ENCODE measurements around the gene BMPER. TPM values are rescaled to one million over a fixed set of nuclear protein-coding genes. Genes with fewer than 3 reads are reported as not detected.

The BMPER gene
- total and polyA plus RNA-seq, 2 of the 8 experiments (the other 6 are each of a cell fraction or from before 2014, with no cell fraction given), result 0.33 to 0.69 TPM

DNA sequence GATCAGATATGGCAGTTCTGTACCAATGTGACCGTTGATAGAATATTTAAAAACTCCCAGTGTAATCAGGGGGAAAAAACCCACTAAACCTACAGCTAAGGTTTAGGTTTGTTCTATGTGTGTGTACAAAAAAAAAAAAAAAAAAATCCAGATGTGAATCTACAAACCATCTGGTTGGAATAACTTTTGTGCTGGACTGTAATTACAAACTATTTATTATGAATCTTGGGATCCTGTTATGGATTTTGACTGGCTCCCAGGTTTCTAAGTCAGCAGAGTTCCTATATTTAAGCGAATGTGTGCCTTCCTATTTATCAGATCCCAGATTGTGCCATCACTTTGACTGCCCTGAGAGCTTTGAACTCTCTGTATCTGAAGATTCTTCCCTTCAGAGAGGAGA, 29.1 kb downstream of the BMPER start:
- Histone ChIP-seq H3K9ac (replicated peaks in 1 of 4; ENCODE audit: extremely low read depth in 1 of 4, low read depth in 3 of 4, low read length in 3 of 4) (no peak overlapping the region), H2AFZ (ENCODE audit: low read length) (no peak overlapping the region), H2BK5ac (ENCODE audit: low read depth, low read length) (no peak overlapping the region), H3K9me3 (ENCODE audit: insufficient read depth in 2 of 2, low read depth in 1 of 2, low read length in 1 of 2) (no peaks in the 10 kb centered on the region), H3K56ac (replicated peaks; ENCODE audit: insufficient read length, low read depth, low read length) (no peak overlapping the region), H4K8ac (ENCODE audit: extremely low read depth, insufficient read depth, low read length) (no peak overlapping the region), H3K14ac (ENCODE audit: insufficient read length) (no peak overlapping the region), H3K27me3 (replicated peaks in 1 of 4; ENCODE audit: control insufficient read depth in 3 of 4, extremely low read depth in 1 of 4, insufficient read depth in 3 of 4, low read length in 3 of 4) (no peaks in the 10 kb centered on the region), H2BK15ac (ENCODE audit: low read length) (no peak overlapping the region), H4K20me1 (replicated peaks in 1 of 2; ENCODE audit: control insufficient read depth in 1 of 2, insufficient read depth in 2 of 2, low read length in 2 of 2) (no peaks in the 10 kb centered on the region), H4K5ac (ENCODE audit: insufficient read length, low read depth, low read length) (no peak overlapping the region), H2AK5ac (ENCODE audit: low read depth, low read length) (no peak overlapping the region), H3K79me2 (ENCODE audit: control insufficient read depth in 1 of 2, insufficient read depth in 2 of 2, low read length in 2 of 2) (no peaks in the 10 kb centered on the region), H3K4ac (replicated peaks; ENCODE audit: insufficient read length, low read depth, low read length) (no peak overlapping the region), H3K23me2 (ENCODE audit: low read depth, low read length) (no peaks in the 10 kb centered on the region; the same call in 1 of the 2 replicates), H2BK20ac (ENCODE audit: low read length) (no peak overlapping the region), H3K18ac (ENCODE audit: extremely low read depth, low read length) (no peak overlapping the region), H3K4me1 (replicated peaks in 1 of 4; ENCODE audit: control insufficient read depth in 3 of 4, insufficient read depth in 4 of 4, low read length in 3 of 4) (peaks cover 0 to 5% (median 0%) of the 10 kb centered on the region in 4 experiments; a peak in 2 of 7 replicates), H2BK12ac (ENCODE audit: low read depth, low read length) (no peak overlapping the region), H3K23ac (ENCODE audit: insufficient read length) (no peak overlapping the region), H3K4me3 (ENCODE audit: extremely low read depth in 1 of 4, insufficient read depth in 2 of 4, low read depth in 3 of 4, low read length in 4 of 4) (no peak overlapping the region), H2BK120ac (replicated peaks; ENCODE audit: low read depth, low read length) (no peak overlapping the region), H4K91ac (replicated peaks; ENCODE audit: insufficient read length, low read length) (no peak overlapping the region), H3K79me1 (ENCODE audit: low read depth, low read length) (no peaks in the 10 kb centered on the region), H3K36me3 (ENCODE audit: control insufficient read depth in 2 of 4, insufficient read depth in 4 of 4, low read length in 3 of 4) (no peaks in the 10 kb centered on the region), H3K27ac (ENCODE audit: low read depth, low read length) (no peak overlapping the region), H3K4me2 (ENCODE audit: insufficient read depth in 1 of 2, low read depth in 2 of 2, low read length in 2 of 2) (no peak overlapping the region)
- 84% methylated on average over 2 of the region's 2 CpGs; no CpG with 5 or more reads in 1 of the 2 experiments for WGBS, 2 experiments (ENCODE audit: extremely low coverage in 1 of 2, insufficient coverage in 1 of 2, insufficient read length in 1 of 2, insufficient replicate concordance in 2 of 2, low coverage in 1 of 2, low lambda C conversion rate in 2 of 2, missing lambda C conversion rate in 1 of 2)
- ChIA-PET POLR2A (ENCODE audit: partially characterized antibody) (interaction anchor here (0.7 kb wide), 1 partner anchor 687 kb away, joined by 3 read pairs; no protein-coding TSS in a partner anchor), CTCF (ENCODE audit: partially characterized antibody) (interaction anchor here (0.5 to 5.6 kb wide), 10 partner anchors 12 to 1396 kb away, joined by 3 to 45 read pairs (median 4); no protein-coding TSS in a partner anchor)
- FAIRE-seq (no peak), DNase-seq (ENCODE audit: low read depth in 1 of 2, low spot score in 2 of 2) (no peak)
- TF ChIP-seq GABPA (IDR thresholded peaks at IDR 0.05; ENCODE audit: borderline replicate concordance, insufficient read depth, low read length), result no peak
- TF ChIP-seq CREB1 (IDR thresholded peaks at IDR 0.05), result no peak
- TF ChIP-seq EZH2 (IDR thresholded peaks at IDR 0.05; ENCODE audit: low read depth, low read length, severe bottlenecking), result no peak
- no peak for TF ChIP-seq BACH1 (IDR thresholded peaks at IDR 0.05; ENCODE audit: low read length)
- no peak for TF ChIP-seq BRCA1 (IDR thresholded peaks at IDR 0.05; ENCODE audit: low read depth, low read length)
- TF ChIP-seq POLR2A (IDR thresholded peaks at IDR 0.05; ENCODE audit: control extremely low read depth in 1 of 2, low read depth in 2 of 2, low read length in 2 of 2), result no peak
- TF ChIP-seq, protein P1, sequence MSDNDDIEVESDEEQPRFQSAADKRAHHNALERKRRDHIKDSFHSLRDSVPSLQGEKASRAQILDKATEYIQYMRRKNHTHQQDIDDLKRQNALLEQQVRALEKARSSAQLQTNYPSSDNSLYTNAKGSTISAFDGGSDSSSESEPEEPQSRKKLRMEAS (IDR thresholded peaks at IDR 0.05), result no peak
- TF ChIP-seq NANOG (IDR thresholded peaks at IDR 0.05; ENCODE audit: insufficient read depth, low read depth, low read length, poor library complexity, severe bottlenecking), result no peak
- no peak for TF ChIP-seq TBP (IDR thresholded peaks at IDR 0.05; ENCODE audit: low read depth, low read length)
- TF ChIP-seq RXRA (IDR thresholded peaks at IDR 0.05; ENCODE audit: insufficient read depth, low read depth, low read length), result no peak
- no peak for TF ChIP-seq ASH2L (IDR thresholded peaks at IDR 0.05; ENCODE audit: low read length)
- no peak for TF ChIP-seq CTBP2 (IDR thresholded peaks at IDR 0.05; ENCODE audit: borderline replicate concordance, insufficient read depth, insufficient read length, low read length)
- no peak for TF ChIP-seq RAD21 (IDR thresholded peaks at IDR 0.05 in 1 of 2, conservative IDR thresholded peaks at IDR 0.05 in 1 of 2; ENCODE audit: low read depth in 2 of 2, low read length in 2 of 2)

Measured in H1 (cell line).